ENCODE data around the gene TLK2.
"Not testable (repeated sequence)": the region's sequence is repeated elsewhere in the genome, so short reads cannot be mapped to it uniquely, and the experiment has no call there.

The TLK2 gene

DNA sequence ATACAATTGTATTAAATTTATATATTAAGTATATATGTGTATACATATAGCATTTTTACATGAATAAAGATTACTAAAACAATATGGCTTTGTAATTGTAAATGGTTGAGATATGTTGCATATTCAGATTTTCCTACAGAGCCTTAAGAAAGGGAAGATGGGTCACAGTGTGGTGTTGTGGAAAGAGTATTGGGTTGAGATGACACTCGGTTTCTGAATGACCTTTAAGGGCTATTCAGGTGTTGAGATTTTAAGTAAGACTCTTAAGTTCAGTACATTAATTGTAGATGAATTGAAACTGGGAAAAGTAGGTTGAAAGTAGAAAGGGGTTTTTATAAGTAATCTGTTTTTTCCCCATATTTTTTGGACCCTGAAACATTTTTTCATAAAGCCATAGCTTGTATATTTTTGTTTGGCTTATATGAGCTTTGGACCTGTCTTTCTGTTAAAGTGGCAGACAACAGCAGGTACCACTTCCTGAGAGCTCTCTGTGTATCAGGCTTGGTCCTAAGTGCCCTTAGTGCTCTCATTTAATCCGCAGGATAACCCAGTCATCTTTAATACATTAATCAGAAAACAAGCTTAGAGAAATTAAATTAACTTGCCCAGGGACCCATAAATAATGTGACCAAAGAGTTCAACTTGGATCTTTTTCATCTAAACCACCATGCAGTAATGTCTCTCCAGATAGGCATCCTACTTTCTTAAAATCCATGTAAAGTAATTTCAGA is 100.3 kb downstream of the TLK2 start:
- H3K9me3 Mint-ChIP-seq = no peaks in the 10 kb centered on the region
- no peaks in the 10 kb centered on the region for H3K27me3 Mint-ChIP-seq (ENCODE audit: low read depth, poor library complexity)
- no peak for DNase-seq
- TF ChIP-seq, protein P1, sequence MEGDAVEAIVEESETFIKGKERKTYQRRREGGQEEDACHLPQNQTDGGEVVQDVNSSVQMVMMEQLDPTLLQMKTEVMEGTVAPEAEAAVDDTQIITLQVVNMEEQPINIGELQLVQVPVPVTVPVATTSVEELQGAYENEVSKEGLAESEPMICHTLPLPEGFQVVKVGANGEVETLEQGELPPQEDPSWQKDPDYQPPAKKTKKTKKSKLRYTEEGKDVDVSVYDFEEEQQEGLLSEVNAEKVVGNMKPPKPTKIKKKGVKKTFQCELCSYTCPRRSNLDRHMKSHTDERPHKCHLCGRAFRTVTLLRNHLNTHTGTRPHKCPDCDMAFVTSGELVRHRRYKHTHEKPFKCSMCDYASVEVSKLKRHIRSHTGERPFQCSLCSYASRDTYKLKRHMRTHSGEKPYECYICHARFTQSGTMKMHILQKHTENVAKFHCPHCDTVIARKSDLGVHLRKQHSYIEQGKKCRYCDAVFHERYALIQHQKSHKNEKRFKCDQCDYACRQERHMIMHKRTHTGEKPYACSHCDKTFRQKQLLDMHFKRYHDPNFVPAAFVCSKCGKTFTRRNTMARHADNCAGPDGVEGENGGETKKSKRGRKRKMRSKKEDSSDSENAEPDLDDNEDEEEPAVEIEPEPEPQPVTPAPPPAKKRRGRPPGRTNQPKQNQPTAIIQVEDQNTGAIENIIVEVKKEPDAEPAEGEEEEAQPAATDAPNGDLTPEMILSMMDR (IDR thresholded peaks at IDR 0.05) = no peak
- H3K36me3 Mint-ChIP-seq (ENCODE audit: low read depth) = peaks cover 85% of the 10 kb centered on the region
- peak overlapping the region; percentile 45 for H3K27ac Mint-ChIP-seq
- no peak overlapping the region for H3K4me3 Mint-ChIP-seq
- H3K4me1 Mint-ChIP-seq = no peaks in the 10 kb centered on the region

DNA sequence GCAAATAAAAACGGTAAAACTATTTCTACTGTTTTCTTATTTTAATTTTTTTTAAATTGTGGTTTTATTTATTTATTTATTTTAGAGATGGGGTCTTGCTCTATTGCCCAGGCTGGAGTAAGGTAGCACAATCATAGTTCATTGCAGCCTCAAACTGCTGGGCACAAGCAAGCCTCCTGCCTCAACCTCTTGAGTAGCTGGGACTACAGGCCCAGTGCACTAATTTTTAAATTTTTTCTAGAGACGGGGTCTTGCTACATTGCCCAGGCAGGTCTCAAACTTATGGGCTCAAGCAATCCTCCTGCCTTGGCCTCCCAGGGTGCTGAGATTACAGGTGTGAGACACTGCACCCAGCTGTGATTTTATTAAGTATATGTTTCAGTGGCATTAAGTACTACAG is 102.3 kb downstream of the TLK2 start:
- DNase-seq = no peak
- peaks cover 71% of the 10 kb centered on the region for H3K36me3 Mint-ChIP-seq (ENCODE audit: low read depth)
- H3K4me3 Mint-ChIP-seq = no peak overlapping the region
- no peaks in the 10 kb centered on the region for H3K9me3 Mint-ChIP-seq
- H3K27me3 Mint-ChIP-seq (ENCODE audit: low read depth, poor library complexity) = no peaks in the 10 kb centered on the region
- H3K27ac Mint-ChIP-seq = no peak overlapping the region
- no peaks in the 10 kb centered on the region for H3K4me1 Mint-ChIP-seq
- TF ChIP-seq, protein P1 (IDR thresholded peaks at IDR 0.05) = no peak

DNA sequence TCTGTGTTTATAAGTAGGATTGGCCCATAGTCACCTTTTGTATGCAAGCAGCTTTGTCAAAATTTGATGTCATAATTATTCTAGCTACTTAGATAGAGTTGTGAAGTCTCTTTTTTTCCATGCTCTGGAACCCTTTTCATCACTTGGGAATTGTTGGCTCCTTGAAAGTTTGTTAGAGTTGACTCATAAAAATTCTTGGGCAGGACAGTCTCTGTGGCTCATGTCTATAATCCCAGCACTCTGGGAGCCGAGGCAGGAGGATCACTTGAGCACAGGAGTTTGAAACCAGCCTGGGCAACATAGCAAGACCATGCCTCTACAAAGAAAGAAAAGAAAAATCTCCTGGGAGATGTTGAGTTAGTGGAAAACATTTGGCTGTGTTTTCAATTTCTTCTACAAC is 103.1 kb downstream of the TLK2 start:
- TF ChIP-seq, protein P1 (IDR thresholded peaks at IDR 0.05) = no peak
- peaks cover 63% of the 10 kb centered on the region for H3K36me3 Mint-ChIP-seq (ENCODE audit: low read depth)
- H3K4me1 Mint-ChIP-seq = no peaks in the 10 kb centered on the region
- H3K27me3 Mint-ChIP-seq (ENCODE audit: low read depth, poor library complexity) = no peaks in the 10 kb centered on the region
- H3K27ac Mint-ChIP-seq = no peak overlapping the region
- no peak for DNase-seq
- no peaks in the 10 kb centered on the region for H3K9me3 Mint-ChIP-seq
- H3K4me3 Mint-ChIP-seq = no peak overlapping the region

DNA sequence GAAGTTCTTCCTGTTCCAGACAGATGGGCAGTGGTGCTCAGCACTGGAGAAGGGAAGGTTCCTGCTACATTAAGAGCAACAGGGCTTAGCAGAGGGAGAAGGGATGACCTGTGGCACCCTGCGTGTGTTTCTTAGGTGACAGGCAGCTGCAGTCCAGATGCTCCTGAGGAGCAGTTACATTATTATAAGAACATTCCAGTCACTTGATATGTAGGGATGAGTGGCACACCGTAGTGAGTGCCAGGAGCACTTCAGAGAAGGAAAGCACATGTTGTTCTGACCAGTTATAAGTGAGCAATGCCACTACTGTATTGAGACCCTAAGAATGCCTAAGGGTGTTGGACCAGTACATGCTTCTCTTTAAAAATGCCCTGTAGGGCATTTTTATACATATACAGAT is 108.9 kb downstream of the TLK2 start:
- TF ChIP-seq, protein P1 (IDR thresholded peaks at IDR 0.05) = no peak
- no peak for DNase-seq
- no peaks in the 10 kb centered on the region for H3K27me3 Mint-ChIP-seq (ENCODE audit: low read depth, poor library complexity)

DNA sequence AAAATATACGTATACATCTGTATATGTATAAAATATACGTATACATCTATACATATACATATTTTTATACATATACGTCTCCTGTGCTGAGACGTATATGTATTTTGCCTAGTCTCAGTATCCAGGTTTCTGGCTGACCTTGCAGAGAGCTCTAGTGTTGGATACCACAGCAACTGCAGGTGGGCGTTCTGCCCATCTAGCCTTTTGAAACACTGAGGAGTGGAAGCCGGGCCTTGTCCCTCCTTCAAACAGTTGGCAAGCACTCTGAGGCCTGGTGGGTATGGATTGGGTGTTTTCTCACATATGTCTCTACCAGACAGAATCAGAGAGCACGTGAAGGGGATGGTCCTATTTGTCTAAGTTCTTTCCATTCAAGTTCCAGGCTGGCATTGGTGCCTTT is 109.5 kb downstream of the TLK2 start:
- no peak overlapping the region for H3K4me3 Mint-ChIP-seq
- H3K9me3 Mint-ChIP-seq = no peaks in the 10 kb centered on the region
- peaks cover 7% of the 10 kb centered on the region for H3K4me1 Mint-ChIP-seq
- DNase-seq = no peak
- TF ChIP-seq, protein P1 (IDR thresholded peaks at IDR 0.05) = no peak
- peaks cover 54% of the 10 kb centered on the region for H3K36me3 Mint-ChIP-seq (ENCODE audit: low read depth)
- no peaks in the 10 kb centered on the region for H3K27me3 Mint-ChIP-seq (ENCODE audit: low read depth, poor library complexity)
- H3K27ac Mint-ChIP-seq = peak overlapping the region; percentile 40

More for the DNA sequence above, 108.9 kb downstream of the TLK2 start:
- H3K4me1 Mint-ChIP-seq = peaks cover 7% of the 10 kb centered on the region
- peaks cover 54% of the 10 kb centered on the region for H3K36me3 Mint-ChIP-seq (ENCODE audit: low read depth)
- H3K9me3 Mint-ChIP-seq = no peaks in the 10 kb centered on the region
- peak overlapping the region; percentile 81 for H3K27ac Mint-ChIP-seq
- H3K4me3 Mint-ChIP-seq = no peak overlapping the region

DNA sequence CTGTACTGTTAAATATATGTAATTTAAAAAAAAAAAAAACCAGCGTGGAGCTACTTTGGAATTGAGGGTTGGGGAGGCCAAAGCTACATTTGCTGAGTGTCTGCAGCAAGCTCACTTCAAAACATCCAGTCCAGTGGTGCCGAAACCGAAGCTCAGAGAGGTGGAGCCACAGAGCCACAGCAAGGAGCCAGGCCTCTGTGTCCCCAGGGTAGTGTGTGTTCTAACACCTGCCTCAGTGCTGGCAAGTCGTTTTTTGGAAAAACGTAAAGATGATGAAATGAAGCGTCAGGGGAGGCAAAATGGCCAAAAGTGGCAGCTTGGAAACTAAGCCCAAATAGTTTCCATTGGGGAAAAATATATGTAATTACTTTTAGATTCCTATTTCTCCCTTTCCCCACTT is 112.7 kb downstream of the TLK2 start:
- TF ChIP-seq, protein P1 (IDR thresholded peaks at IDR 0.05) = no peak
- H3K36me3 Mint-ChIP-seq (ENCODE audit: low read depth) = peaks cover 75% of the 10 kb centered on the region
- no peak overlapping the region for H3K4me3 Mint-ChIP-seq
- H3K27me3 Mint-ChIP-seq (ENCODE audit: low read depth, poor library complexity) = no peaks in the 10 kb centered on the region
- peaks cover 17% of the 10 kb centered on the region for H3K9me3 Mint-ChIP-seq
- peaks cover 7% of the 10 kb centered on the region for H3K4me1 Mint-ChIP-seq
- no peak for DNase-seq
- H3K27ac Mint-ChIP-seq = no peak overlapping the region

DNA sequence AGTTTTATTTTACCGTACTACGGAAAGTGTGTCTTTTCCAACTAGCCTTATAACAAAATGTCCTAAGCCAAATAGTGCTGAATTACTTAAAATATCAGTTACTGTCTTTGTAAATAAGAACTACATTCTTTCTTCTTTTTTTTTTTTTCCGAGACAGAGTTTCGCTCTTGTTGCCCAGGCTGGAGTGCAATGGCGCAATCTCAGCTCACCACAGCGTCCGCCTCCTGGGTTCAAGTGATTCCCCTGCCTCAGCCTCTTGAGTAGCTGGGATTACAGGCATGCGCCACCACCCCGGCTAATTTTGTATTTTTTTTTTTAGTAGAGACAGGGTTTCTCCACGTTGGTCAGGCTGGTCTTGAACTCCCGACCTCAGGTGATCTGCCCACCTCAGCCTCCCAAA is 113.2 kb downstream of the TLK2 start:
- Mint-ChIP-seq H3K36me3 (ENCODE audit: low read depth) (peaks cover 80% of the 10 kb centered on the region), H3K9me3 (peaks cover 22% of the 10 kb centered on the region)
- not testable (repeated sequence) for H3K27me3 Mint-ChIP-seq (ENCODE audit: low read depth, poor library complexity); H3K4me3 Mint-ChIP-seq; H3K4me1 Mint-ChIP-seq; H3K27ac Mint-ChIP-seq; DNase-seq
